H1 (cell line): ENCODE data around the gene SPATA21. TPM values are rescaled to one million over a fixed set of nuclear protein-coding genes. Genes with fewer than 3 reads are reported as not detected.

Experiments
- CBX5 ChIP-seq: fragments of 300-800, 300-1000 bp; sonication (generic); IDR thresholded peaks from 2 replicates; pipeline ENCODE4 v1.7.1; 2016; ENCODE audit warnings: antibody characterized with exemption, low read length, low read depth
- EGR1 ChIP-seq: IDR thresholded peaks from 2 replicates; pipeline ENCODE4 v1.6.1; 2011; ENCODE audit warnings: low read depth, low read length, borderline replicate concordance
- EZH2 ChIP-seq: fragments of 200-600 bp; sonication (generic); IDR thresholded peaks from 2 replicates; pipeline ENCODE4 v1.7.1; 2012; ENCODE audit warnings: low read depth, mild to moderate bottlenecking, moderate library complexity, low read length, inconsistent platforms; ENCODE audit not compliant: severe bottlenecking
- POU5F1 ChIP-seq: IDR thresholded peaks from 2 replicates; pipeline ENCODE4 v1.6.1; 2011; ENCODE audit warnings: low read depth, mild to moderate bottlenecking, low read length, moderate library complexity
- RAD21 ChIP-seq, 2 experiments: IDR thresholded peaks in 1 of 2; conservative IDR thresholded peaks in 1 of 2; 2 replicates each; pipeline ENCODE4 v1.6.1; 2011; ENCODE audit warnings: low read depth in 2 of 2, low read length in 2 of 2, improper control_type of control experiment in 1 of 2, inconsistent platforms in 1 of 2, mild to moderate bottlenecking in 1 of 2, moderate library complexity in 1 of 2
- SP1 ChIP-seq: IDR thresholded peaks from 2 replicates; pipeline ENCODE4 v1.6.1; 2011; ENCODE audit warnings: low read depth, low read length
- SUZ12 ChIP-seq: fragments of 200-600 bp; sonication (generic); IDR thresholded peaks from 2 replicates; pipeline ENCODE4 v1.6.1; 2012; ENCODE audit warnings: mild to moderate bottlenecking, inconsistent platforms, low read length, moderate library complexity, mixed read lengths
- YY1 ChIP-seq: IDR thresholded peaks from 2 replicates; pipeline ENCODE4 v1.6.1; 2011; ENCODE audit warnings: low read depth, mild to moderate bottlenecking, low read length
- polyA plus RNA-seq, 7 experiments: library from polyadenylated mRNA; depleted of rRNA in 3 of 7; stranded (reverse) in 5 of 7; unstranded in 2 of 7; fragments of >200 nt in 5 of 7; fragments of 200-250 nt in 2 of 7; gene quantifications; 1 replicate in 5 of 7; 2 replicates in 1 of 7; 4 replicates in 1 of 7; pipeline versions ENCODE4 v1.2.1 to v1.2.3, GENCODE V29; 2011 to 2013; ENCODE audit warnings: missing spikeins in 2 of 7, mixed read lengths in 2 of 7
- total RNA-seq: library from RNA; stranded (reverse); fragmentation: NEBNext Ultra II Directional; extraction: Animal tissue kit (Norgen Biotek cat#: 25700); gene quantifications from 2 replicates; pipeline ENCODE4 v1.2.1, GENCODE V29; 2021

SPATA21 gene
- total and polyA plus RNA-seq, 2 of the 8 experiments (the other 6 are each of a cell fraction or from before 2014, with no cell fraction given): not detected

GRCh38 chr1:16392740-16393569 is 44.3 kb downstream of the SPATA21 start (continued):
- no peak for TF ChIP-seq RAD21 (IDR thresholded peaks at IDR 0.05 in 1 of 2, conservative IDR thresholded peaks at IDR 0.05 in 1 of 2; ENCODE audit: low read depth in 2 of 2, low read length in 2 of 2)
- TF ChIP-seq EGR1: no peak
- TF ChIP-seq CBX5: no peak
- no peak for TF ChIP-seq SP1
- no peak for TF ChIP-seq YY1
- TF ChIP-seq SUZ12: no peak
- TF ChIP-seq POU5F1: no peak
- no peak for TF ChIP-seq EZH2
